DMS114 treated with DMSO at 0.1 percent for 48 hours (cell line): ENCODE measurements around the gene RTP4.

ENCODE experiments used
- DNase-seq: peaks from one replicate; lab custom pipeline; 2025; ENCODE audit not compliant: unreplicated experiment; lab: John Stamatoyannopoulos, UW

The RTP4 gene

GRCh38 chr3:187367561-187368103, 553 bp upstream of the RTP4 start:
- no peak for DNase-seq

GRCh38 chr3:187369089-187369447, 883 bp downstream of the RTP4 start:
- no peak for DNase-seq

GRCh38 chr3:187370051-187370450, 1.9 kb downstream of the RTP4 start:
- no peak for DNase-seq

- DNase-seq: no peak
Measured at GRCh38 chr3:187375581-187375980, 7.4 kb downstream of the RTP4 start.

GRCh38 chr3:187377842-187378241, 9.7 kb downstream of the RTP4 start:
- no peak for DNase-seq

- DNase-seq: no peak
Measured at GRCh38 chr3:187382609-187383151, 14.5 kb downstream of the RTP4 start.

- no peak for DNase-seq
Measured at GRCh38 chr3:187383246-187383645, 15.1 kb downstream of the RTP4 start.

- DNase-seq: no peak
Measured at GRCh38 chr3:187385296-187385695, 17.1 kb downstream of the RTP4 start.

GRCh38 chr3:187396661-187397060, 28.5 kb downstream of the RTP4 start:
- no peak for DNase-seq

GRCh38 chr3:187398955-187399354, 30.8 kb downstream of the RTP4 start:
- no peak for DNase-seq

- DNase-seq: no peak
Measured at GRCh38 chr3:187400756-187401155, 32.6 kb downstream of the RTP4 start.

- DNase-seq: no peak
Measured at GRCh38 chr3:187401856-187402255, 33.7 kb downstream of the RTP4 start.

GRCh38 chr3:187403768-187404288, 35.6 kb downstream of the RTP4 start:
- no peak for DNase-seq

GRCh38 chr3:187406927-187407326, 38.7 kb downstream of the RTP4 start:
- DNase-seq: no peak

GRCh38 chr3:187411991-187412781, 44.0 kb downstream of the RTP4 start:
- peak; percentile 26 for DNase-seq
